ENCODE data around the gene DNAH8. TPM values are rescaled to one million over a fixed set of nuclear protein-coding genes. Genes with fewer than 3 reads are reported as not detected.

Gene DNAH8
- total RNA-seq = not detected
- long read RNA-seq = 0 reads

GRCh38 chr6:38715016-38715689, at the start of gene DNAH8:
Gene DNAH8, plus strand, starts transcription at chr6:38715311. Its CDS starts 7,499 bp downstream, at chr6:38722810.
- intact Hi-C loops (cut with DNase I, micrococcal nuclease) = no loop called here
- no peak for ATAC-seq

GRCh38 chr6:38671885-38672467, 43.1 kb upstream of the DNAH8 start:
- DNase-seq (no peak), ATAC-seq (peak; percentile 87)
- intact Hi-C loops (cut with DNase I, micrococcal nuclease) = no loop called here

More at GRCh38 chr6:38715016-38715689, at the start of gene DNAH8:
- no peak for DNase-seq

DNA sequence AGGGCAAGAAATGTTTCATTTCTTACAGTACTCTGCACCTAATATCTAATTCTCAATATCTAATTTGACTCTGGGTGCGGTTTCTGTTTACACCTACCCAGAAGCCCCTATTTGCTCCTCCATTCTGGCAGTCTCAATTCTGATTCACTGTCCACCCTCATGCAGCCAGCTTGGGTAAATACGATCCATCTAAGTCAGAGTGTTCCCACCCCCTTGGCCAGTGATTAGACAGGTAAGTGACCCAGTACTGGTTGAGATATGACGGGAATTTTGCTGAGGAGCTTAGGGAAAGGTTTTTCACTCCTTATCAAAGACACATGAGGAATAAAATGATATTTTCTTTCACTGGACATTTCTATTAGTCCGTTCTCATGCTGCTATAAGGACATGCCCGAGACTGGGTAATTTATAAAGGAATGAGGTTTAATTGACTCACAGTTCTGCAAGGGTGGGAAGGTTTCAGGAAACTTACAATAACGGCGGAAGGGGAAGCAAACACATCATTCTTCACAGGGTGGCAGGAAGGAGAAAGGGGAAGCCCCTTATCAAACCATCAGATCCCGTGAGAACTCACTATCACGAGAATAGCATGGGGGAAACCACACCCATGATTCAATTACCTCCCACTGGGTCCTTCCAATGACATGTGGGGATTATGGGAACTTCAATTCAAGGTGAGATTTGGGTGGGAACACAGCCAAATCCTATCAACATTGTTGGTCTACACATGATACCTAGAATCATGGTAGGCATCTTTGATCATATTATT, 41.5 kb upstream of the DNAH8 start:
- ATAC-seq = no peak
- DNase-seq = no peak
- intact Hi-C loops (cut with DNase I, micrococcal nuclease) = no loop called here

DNA sequence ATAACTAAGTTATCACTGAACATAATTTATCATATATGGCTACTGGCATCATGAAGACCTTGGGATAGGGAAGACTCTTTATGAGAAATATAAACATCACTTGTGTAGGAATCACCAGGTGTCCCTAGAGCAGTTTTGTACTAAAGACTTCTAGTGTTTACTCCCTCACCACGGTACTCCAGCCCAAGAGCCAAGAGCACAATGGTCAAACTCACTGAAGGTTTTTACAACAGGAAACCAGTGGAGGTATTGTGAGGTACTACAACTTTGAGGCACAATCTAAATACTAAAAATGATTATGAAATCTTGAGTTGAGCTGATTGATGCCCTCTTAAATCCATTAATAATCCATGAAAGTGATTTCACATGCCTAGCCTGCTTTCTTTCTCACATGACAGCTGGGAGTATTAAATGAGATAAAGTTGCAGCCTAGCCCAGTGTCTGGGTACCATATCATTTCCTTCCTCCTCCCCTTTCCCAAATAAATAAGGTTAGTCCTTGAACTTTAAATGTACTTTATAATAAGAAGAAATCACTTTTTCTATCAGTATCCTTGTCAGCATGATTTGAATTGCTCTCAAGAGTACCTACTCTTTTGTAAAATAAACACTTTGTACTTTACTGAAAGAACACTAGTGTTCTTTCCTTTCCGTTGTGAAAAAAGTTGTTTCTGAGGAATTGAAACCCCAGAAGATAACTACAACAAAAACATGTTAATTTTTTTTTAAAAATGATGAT, 38.7 kb upstream of the DNAH8 start:
- ATAC-seq = no peak
- no peak for DNase-seq
- intact Hi-C loops (cut with DNase I, micrococcal nuclease) = no loop called here

DNA sequence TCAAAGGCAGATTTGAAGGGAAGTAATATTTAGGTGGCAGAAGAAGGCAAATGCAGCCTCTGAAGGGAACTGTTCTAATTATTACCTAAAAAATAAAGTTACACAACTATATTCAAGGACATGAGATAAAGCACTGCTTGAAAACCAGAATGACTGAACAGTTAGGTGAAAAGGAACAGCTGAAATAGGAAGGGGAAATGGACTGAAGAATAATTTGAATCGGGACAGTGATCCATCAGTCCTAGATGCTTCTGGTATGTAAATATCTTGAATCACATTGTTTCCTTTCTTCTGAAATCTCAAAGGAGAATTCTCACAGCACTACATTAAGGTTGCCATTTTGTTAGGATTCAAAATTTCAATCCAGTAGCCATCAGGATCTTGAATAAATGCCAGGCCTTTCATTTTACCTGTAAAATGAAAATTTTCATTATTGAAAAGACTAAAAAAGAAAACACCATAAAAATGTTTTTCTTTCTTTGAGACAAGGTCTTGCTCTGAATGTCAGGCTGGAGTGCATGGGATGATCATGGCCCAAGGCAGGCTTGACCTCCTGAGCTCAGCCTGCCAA, 38.1 kb upstream of the DNAH8 start:
- intact Hi-C loops (cut with DNase I, micrococcal nuclease) = no loop called here
- ATAC-seq = no peak
- no peak for DNase-seq

DNA sequence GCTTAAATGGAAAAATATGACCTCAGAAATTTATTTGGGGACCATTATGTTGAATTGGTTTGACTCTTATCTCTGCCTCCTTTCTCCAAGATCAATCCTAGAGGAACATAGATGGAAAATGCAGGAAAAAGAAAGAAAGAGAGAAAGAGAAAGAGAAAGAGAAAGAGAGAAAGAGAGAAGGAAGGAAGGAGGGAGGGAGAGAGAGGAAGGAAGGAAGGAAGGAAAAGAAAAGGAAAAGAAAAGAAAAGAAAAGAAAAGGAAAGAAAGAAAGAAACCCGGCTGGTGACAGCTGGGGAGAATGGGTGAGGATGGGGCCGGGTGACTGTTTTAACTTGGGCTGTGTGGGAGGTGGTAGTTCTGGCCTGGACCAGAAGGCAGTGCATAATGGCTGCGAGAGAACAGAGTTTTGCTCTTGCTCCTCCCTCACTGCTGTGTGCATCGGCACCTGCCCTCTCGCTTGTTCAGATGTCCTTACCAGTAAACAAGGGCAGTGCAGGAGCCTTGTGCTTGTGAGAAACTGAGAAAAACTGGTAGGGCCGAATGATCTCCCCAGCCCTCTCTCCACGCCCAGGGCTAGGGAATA, 36.8 kb upstream of the DNAH8 start:
- DNase-seq = no peak
- intact Hi-C loops (cut with DNase I, micrococcal nuclease) = no loop called here
- ATAC-seq = no peak

DNA sequence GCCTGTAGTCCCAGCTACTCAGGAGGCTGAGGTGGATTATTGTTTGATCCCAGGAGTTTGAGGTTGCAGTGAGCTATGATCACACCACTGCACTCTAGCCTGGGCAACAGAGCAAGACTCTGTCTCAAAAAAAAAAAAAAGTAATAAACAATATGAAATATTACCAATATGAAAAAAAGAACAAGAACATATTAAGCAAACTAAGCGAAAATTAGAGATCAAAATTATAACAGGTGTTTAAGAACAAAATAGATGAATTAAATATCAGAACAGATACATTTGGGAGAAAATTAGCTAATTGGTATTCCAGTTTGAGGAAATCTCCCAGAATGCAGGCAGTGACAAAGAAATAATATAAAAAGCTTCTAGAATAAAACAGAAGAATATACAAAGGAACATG, 35.4 kb upstream of the DNAH8 start:
- no peak for DNase-seq
- ATAC-seq = no peak
- intact Hi-C loops (cut with DNase I, micrococcal nuclease) = no loop called here

DNA sequence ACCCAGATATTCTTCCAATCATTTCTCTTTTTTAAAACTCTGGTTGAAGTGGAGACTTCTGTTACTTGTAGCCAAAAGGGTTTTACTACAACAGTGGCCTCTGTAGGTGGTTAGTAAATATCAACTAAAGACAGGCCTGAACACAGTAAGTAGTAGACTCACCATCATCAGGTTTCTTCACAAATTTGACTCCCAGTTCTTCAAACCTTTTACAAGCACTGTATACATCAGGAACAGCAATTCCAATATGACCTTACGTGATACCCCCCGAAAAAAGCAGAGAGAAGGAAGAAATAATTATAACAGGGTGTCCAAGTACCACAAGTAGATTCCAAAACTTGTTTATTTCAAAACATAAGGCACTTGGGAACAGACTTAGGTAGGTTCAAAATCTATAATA, 33.3 kb upstream of the DNAH8 start:
- intact Hi-C loops (cut with DNase I, micrococcal nuclease) = no loop called here
- ATAC-seq = no peak
- DNase-seq = no peak

- DNase-seq (no peak), ATAC-seq (no peak)
- intact Hi-C loops (cut with DNase I, micrococcal nuclease) = no loop called here
Measured at GRCh38 chr6:38684237-38684636, 30.9 kb upstream of the DNAH8 start.

DNA sequence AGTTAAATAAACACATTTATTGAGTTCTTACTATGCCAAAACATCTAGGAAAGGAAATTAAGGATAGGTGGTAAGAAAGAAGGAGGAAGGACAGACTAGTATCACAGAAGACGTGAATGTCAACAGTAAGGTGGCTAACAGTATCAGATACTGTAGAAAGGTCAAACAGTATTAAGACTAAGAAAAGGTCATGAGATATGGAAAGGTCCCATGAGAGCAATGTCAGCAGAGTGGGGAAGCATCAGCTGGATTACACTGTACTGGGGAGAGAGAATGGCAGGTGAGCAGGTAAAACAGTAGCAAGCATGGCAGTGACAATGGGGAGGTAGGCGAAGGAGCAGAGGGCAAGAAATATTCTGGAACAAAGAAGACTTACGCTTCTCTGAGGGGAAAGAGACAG, 30.2 kb upstream of the DNAH8 start:
- ATAC-seq (no peak), DNase-seq (no peak)
- intact Hi-C loops (cut with DNase I, micrococcal nuclease) = no loop called here

- ATAC-seq = no peak
- intact Hi-C loops (cut with DNase I, micrococcal nuclease) = no loop called here
- no peak for DNase-seq
Measured at GRCh38 chr6:38686270-38687042, 28.7 kb upstream of the DNAH8 start.

DNA sequence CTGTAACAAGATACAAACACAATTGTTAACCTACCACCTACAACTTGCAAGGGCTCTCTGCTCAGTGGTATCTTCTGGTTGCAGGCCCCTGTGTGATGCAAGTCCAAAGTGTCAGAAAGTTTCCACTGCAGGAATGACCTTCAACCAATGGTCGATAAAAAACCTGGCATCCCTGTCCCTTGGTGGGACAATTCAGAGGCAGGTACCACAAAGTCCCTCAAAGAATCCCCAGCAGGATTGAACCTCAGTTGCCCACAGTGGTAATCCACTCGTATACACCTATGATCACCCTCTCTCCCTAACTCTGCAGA, 28.1 kb upstream of the DNAH8 start:
- intact Hi-C loops (cut with DNase I, micrococcal nuclease) = no loop called here
- no peak for ATAC-seq
- DNase-seq = no peak

DNA sequence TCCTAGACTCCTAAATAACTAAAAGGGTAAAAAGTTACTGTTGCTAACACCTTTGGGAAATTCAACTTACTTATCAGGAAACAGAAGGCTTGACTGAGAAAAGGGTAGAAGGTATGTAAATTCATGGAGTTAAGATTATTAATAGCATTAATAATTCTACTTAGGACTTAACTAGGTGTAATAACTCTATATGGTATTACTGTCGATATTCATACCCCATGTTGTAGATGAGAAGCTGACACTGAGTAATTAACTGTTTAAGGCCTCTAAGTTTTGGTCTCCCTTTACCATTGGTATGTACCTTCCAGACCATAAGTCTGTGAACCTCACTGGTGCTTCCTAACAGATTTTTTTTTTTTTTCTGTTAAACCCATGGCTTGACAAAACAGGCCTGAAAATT, 27.6 kb upstream of the DNAH8 start:
- DNase-seq (no peak), ATAC-seq (no peak)
- intact Hi-C loops (cut with DNase I, micrococcal nuclease) = no loop called here

GRCh38 chr6:38688579-38689087, 26.5 kb upstream of the DNAH8 start:
- peak; percentile 89 for ATAC-seq
- intact Hi-C loops (cut with DNase I, micrococcal nuclease) = no loop called here

DNA sequence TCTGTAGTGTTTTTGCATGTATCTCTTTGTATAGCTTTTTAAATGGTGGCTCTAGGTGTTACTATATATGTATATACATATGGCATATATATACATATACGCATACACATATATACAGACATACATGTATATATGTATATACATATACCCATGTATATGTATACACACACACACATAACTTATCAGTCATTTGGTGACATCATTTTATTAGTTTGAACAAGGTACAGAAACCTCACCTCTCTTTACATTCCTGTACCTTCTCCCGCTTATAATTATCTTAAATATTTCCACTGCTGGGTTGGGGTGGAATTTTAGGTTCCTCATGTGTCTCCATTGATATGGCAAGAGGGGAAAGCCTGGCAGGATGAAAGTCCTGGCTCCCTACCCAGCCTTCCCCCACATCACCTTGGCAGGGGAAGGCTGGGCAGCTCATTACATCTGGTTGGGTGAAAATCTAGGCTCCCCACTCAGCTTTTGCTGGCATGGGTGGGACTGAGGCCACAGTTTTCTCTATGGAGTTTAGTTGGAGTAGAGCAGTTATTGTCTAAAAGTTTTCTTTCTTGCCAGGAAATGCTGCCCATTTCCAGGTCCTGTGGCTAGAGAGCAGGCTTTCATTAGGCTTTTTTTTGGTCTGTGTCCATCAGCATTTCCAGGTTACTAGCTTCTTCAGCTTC, 19.7 kb upstream of the DNAH8 start:
- ATAC-seq (peak; percentile 68), DNase-seq (no peak)
- intact Hi-C loops (cut with DNase I, micrococcal nuclease) = no loop called here

More at GRCh38 chr6:38688579-38689087, 26.5 kb upstream of the DNAH8 start:
- peak; percentile 34 to 46 for DNase-seq

- no peak for DNase-seq
- ATAC-seq = no peak
- intact Hi-C loops (cut with DNase I, micrococcal nuclease) = no loop called here
Measured at GRCh38 chr6:38695933-38696332, 19.2 kb upstream of the DNAH8 start.

GRCh38 chr6:38696345-38696744, 18.8 kb upstream of the DNAH8 start:
- no peak for DNase-seq
- intact Hi-C loops (cut with DNase I, micrococcal nuclease) = no loop called here
- ATAC-seq = peak; percentile 88

DNA sequence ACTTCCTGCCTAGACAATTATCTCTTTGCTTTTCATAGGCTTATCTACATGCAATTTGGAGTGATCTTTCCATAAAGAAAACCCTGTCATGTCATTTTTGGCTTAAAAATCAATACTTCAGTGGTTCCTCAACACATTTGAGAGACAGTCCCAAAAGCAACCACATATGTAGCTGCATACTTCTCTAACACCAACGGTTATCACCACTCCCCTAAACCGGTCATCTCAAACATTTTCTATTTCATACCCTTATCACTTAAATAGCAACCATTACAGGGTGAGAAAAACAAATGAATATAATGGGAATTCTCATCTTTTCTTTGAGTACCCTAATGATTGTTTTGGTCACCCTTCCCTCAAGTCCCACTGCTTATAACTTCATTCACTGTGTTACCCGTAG, 17.3 kb upstream of the DNAH8 start:
- DNase-seq (no peak), ATAC-seq (no peak)
- intact Hi-C loops (cut with DNase I, micrococcal nuclease) = no loop called here
